Measurements from ENCODE around the gene BBC3. TPM values are rescaled to one million over a fixed set of nuclear protein-coding genes. Genes with fewer than 3 reads are reported as not detected.

The BBC3 gene
- polyA plus RNA-seq, 1 donor from 2014 or later: 15.6 TPM

GRCh38 chr19:47176071-47176626 lies 54.9 kb downstream of the BBC3 start:
- Histone ChIP-seq H3K27me3 (ENCODE audit: insufficient read depth, low read depth, low read length) (no peaks in the 10 kb centered on the region), H3F3A (ENCODE audit: insufficient read depth, low read length, poor library complexity, severe bottlenecking) (no peaks in the 10 kb centered on the region), H3K79me2 (replicated peaks; ENCODE audit: insufficient read depth, low read length) (no peaks in the 10 kb centered on the region), H3K9me2 (ENCODE audit: insufficient read depth, low read length) (no peaks in the 10 kb centered on the region), H3K9ac (ENCODE audit: low read length) (no peak overlapping the region), H4K20me1 (ENCODE audit: insufficient read depth) (no peaks in the 10 kb centered on the region), H3K9me3 (ENCODE audit: low read length) (no peaks in the 10 kb centered on the region), H3K4me2 (ENCODE audit: low read length) (no peak overlapping the region), H3K4me3 (ENCODE audit: low read length) (no peak overlapping the region), H2AFZ (ENCODE audit: low read depth, low read length) (no peak overlapping the region), H3K27ac (ENCODE audit: low read length) (no peak overlapping the region), H3K36me3 (ENCODE audit: insufficient read depth, low read length) (peaks cover 5% of the 10 kb centered on the region)
- TF ChIP-seq EP300 (conservative IDR thresholded peaks at IDR 0.05; ENCODE audit: poor library complexity, severe bottlenecking): no peak
- no peak for TF ChIP-seq MXI1 (conservative IDR thresholded peaks at IDR 0.05; ENCODE audit: poor library complexity, severe bottlenecking)
- no peak for TF ChIP-seq TAF1 (IDR thresholded peaks at IDR 0.05; ENCODE audit: low read depth)
- TF ChIP-seq POLR2AphosphoS5 (IDR thresholded peaks at IDR 0.05): no peak
- no peak for TF ChIP-seq EZH2 (IDR thresholded peaks at IDR 0.05; ENCODE audit: borderline replicate concordance, insufficient read depth, low read length, poor library complexity, severe bottlenecking)
- no peak for TF ChIP-seq SMC3 (conservative IDR thresholded peaks at IDR 0.05; ENCODE audit: poor library complexity)
- TF ChIP-seq CTCF (IDR thresholded peaks at IDR 0.05; ENCODE audit: poor library complexity, severe bottlenecking): no peak
- no peak for TF ChIP-seq REST (IDR thresholded peaks at IDR 0.05; ENCODE audit: borderline replicate concordance)
- TF ChIP-seq RAD21 (conservative IDR thresholded peaks at IDR 0.05): no peak

GRCh38 chr19:47172666-47173455 lies 58.1 kb downstream of the BBC3 start:
- H3F3A ChIP-seq (ENCODE audit: insufficient read depth, low read length, poor library complexity, severe bottlenecking): no peaks in the 10 kb centered on the region
- H3K9me2 ChIP-seq (ENCODE audit: insufficient read depth, low read length): no peaks in the 10 kb centered on the region
- H3K27ac ChIP-seq (ENCODE audit: low read length): no peak overlapping the region
- no peaks in the 10 kb centered on the region for H4K20me1 ChIP-seq (ENCODE audit: insufficient read depth)
- no peak overlapping the region for H2AFZ ChIP-seq (ENCODE audit: low read depth, low read length)
- no peak overlapping the region for H3K4me2 ChIP-seq (ENCODE audit: low read length)
- no peak for TF ChIP-seq RAD21 (conservative IDR thresholded peaks at IDR 0.05)
- TF ChIP-seq MXI1 (conservative IDR thresholded peaks at IDR 0.05; ENCODE audit: poor library complexity, severe bottlenecking): no peak
- TF ChIP-seq REST (IDR thresholded peaks at IDR 0.05; ENCODE audit: borderline replicate concordance): no peak
- no peak for TF ChIP-seq SMC3 (conservative IDR thresholded peaks at IDR 0.05; ENCODE audit: poor library complexity)
- TF ChIP-seq EZH2 (IDR thresholded peaks at IDR 0.05; ENCODE audit: borderline replicate concordance, insufficient read depth, low read length, poor library complexity, severe bottlenecking): no peak
- TF ChIP-seq CTCF (IDR thresholded peaks at IDR 0.05; ENCODE audit: poor library complexity, severe bottlenecking): no peak
- TF ChIP-seq POLR2AphosphoS5 (IDR thresholded peaks at IDR 0.05): no peak
- TF ChIP-seq EP300 (conservative IDR thresholded peaks at IDR 0.05; ENCODE audit: poor library complexity, severe bottlenecking): no peak
- no peak for TF ChIP-seq TAF1 (IDR thresholded peaks at IDR 0.05; ENCODE audit: low read depth)
- no peak overlapping the region for H3K9ac ChIP-seq (ENCODE audit: low read length)
- no peaks in the 10 kb centered on the region for H3K9me3 ChIP-seq (ENCODE audit: low read length)
- H3K36me3 ChIP-seq (ENCODE audit: insufficient read depth, low read length): peaks cover 5% of the 10 kb centered on the region
- no peaks in the 10 kb centered on the region for H3K27me3 ChIP-seq (ENCODE audit: insufficient read depth, low read depth, low read length)
- H3K4me3 ChIP-seq (ENCODE audit: low read length): no peak overlapping the region
- H3K79me2 ChIP-seq (replicated peaks; ENCODE audit: insufficient read depth, low read length): no peaks in the 10 kb centered on the region

Data from neural cell (in vitro differentiated cells).